GM23248 (cell line): ENCODE measurements around the gene UBE2H. TPM values are rescaled to one million over a fixed set of nuclear protein-coding genes. Genes with fewer than 3 reads are reported as not detected.

ENCODE experiments used
- DNase-seq: peaks from one replicate; pipeline ENCODE4 v3.0.0-alpha.2; 2015
- H2AFZ ChIP-seq: fragments of 200-600 bp; sonication (generic); 2 replicates; pipeline ENCODE4 v1.6.1; 2016; ENCODE audit warnings: antibody characterized with exemption
- H3F3A ChIP-seq: fragments of 200-600 bp; sonication (generic); 2 replicates; pipeline ENCODE4 v1.6.1; 2016; ENCODE audit warnings: mild to moderate bottlenecking, antibody characterized with exemption, mixed run types; ENCODE audit not compliant: insufficient read depth
- H3K27ac ChIP-seq: fragments of 200-600 bp; sonication (generic); 2 replicates; pipeline ENCODE4 v1.5.1; 2016; ENCODE audit warnings: mild to moderate bottlenecking
- H3K27me3 ChIP-seq: fragments of 200-600 bp; sonication (generic); replicated peaks from 2 replicates; pipeline ENCODE4 v1.6.1; 2016; ENCODE audit warnings: mild to moderate bottlenecking; ENCODE audit not compliant: insufficient read depth
- H3K36me3 ChIP-seq: fragments of 200-600 bp; sonication (generic); 2 replicates; pipeline ENCODE4 v1.6.1; 2016; ENCODE audit warnings: low read depth, mild to moderate bottlenecking
- H3K4me1 ChIP-seq: fragments of 200-600 bp; sonication (generic); 2 replicates; pipeline ENCODE4 v1.6.1; 2016; ENCODE audit warnings: mild to moderate bottlenecking; ENCODE audit not compliant: insufficient read depth
- H3K4me2 ChIP-seq: fragments of 200-600 bp; sonication (generic); one replicate; pipeline ENCODE4 v1.6.1; 2016; ENCODE audit warnings: mild to moderate bottlenecking; ENCODE audit not compliant: unreplicated experiment
- H3K4me3 ChIP-seq: fragments of 200-600 bp; sonication (generic); 2 replicates; pipeline ENCODE4 v1.5.1; 2016; ENCODE audit warnings: mild to moderate bottlenecking
- H3K79me2 ChIP-seq: fragments of 200-600 bp; sonication (generic); 2 replicates; pipeline ENCODE4 v1.6.1; 2016; ENCODE audit warnings: mild to moderate bottlenecking; ENCODE audit not compliant: insufficient read depth
- H3K9ac ChIP-seq: fragments of 200-600 bp; sonication (generic); 2 replicates; pipeline ENCODE4 v1.6.1; 2016; ENCODE audit warnings: mild to moderate bottlenecking
- H3K9me2 ChIP-seq: fragments of 200-600 bp; sonication (generic); 2 replicates; pipeline ENCODE4 v1.6.1; 2016; ENCODE audit warnings: mixed run types, mild to moderate bottlenecking, moderate library complexity; ENCODE audit not compliant: insufficient read depth
- H3K9me3 ChIP-seq: fragments of 200-600 bp; sonication (generic); one replicate; pipeline ENCODE4 v1.6.1; 2017; ENCODE audit warnings: low read depth
- H4K20me1 ChIP-seq: fragments of 200-600 bp; sonication (generic); 2 replicates; pipeline ENCODE4 v1.6.0; 2016; ENCODE audit not compliant: insufficient read depth
- EZH2 ChIP-seq: fragments of 200-600 bp; sonication (generic); IDR thresholded peaks from 2 replicates; pipeline ENCODE4 v1.6.1; 2018; ENCODE audit warnings: antibody characterized with exemption, mild to moderate bottlenecking; ENCODE audit not compliant: insufficient read depth, poor library complexity, severe bottlenecking
- EZH2phosphoT487 ChIP-seq: fragments of 200-600 bp; sonication (generic); IDR thresholded peaks from 2 replicates; pipeline ENCODE4 v1.6.1; 2018; ENCODE audit warnings: antibody characterized with exemption, moderate library complexity, mild to moderate bottlenecking, low read depth; ENCODE audit not compliant: insufficient read depth
- WGBS, 2 experiments: methylation state at CpG; one replicate each; pipeline ENCODE4 v1.1.6; 2015 to 2017; ENCODE audit warnings: low lambda C conversion rate in 2 of 2, low coverage in 1 of 2; ENCODE audit errors: missing lambda C conversion rate in 2 of 2; 5-methylcytosine and 5-hydroxymethylcytosine counted together
- in situ Hi-C: fragments of 300-500 bp; cut with MboI; formaldehyde crosslinking; loops from 2 replicates; pipeline ENCODE4 v1.15.0; 2020
- polyA plus RNA-seq: library from polyadenylated mRNA; unstranded; fragments of >200 nt; fragmentation: Nextera tagmentation; extraction: Ambion mirVana; gene quantifications from 2 replicates; pipeline ENCODE4 v1.2.1, GENCODE V29; 2016
- total RNA-seq: library from RNA; depleted of rRNA; stranded (reverse); fragments of >200 nt; shearing (Covaris generic); gene quantifications from 2 replicates; pipeline ENCODE4 v1.2.3, GENCODE V29; 2014

The UBE2H gene
- total and polyA plus RNA-seq, 2 experiments from 2014 or later, result 40.7 to 44.4 TPM

- WGBS, 2 experiments, result 86 to 92% methylated on average over 3 of the region's 3 CpGs
- Histone ChIP-seq H3K79me2 (no peaks in the 10 kb centered on the region), H3K9me3 (no peaks in the 10 kb centered on the region), H4K20me1 (no peaks in the 10 kb centered on the region), H3K4me2 (no peak overlapping the region), H3K4me1 (no peaks in the 10 kb centered on the region), H2AFZ (no peak overlapping the region), H3K27ac (no peak overlapping the region), H3F3A (no peaks in the 10 kb centered on the region), H3K36me3 (no peaks in the 10 kb centered on the region), H3K4me3 (no peak overlapping the region), H3K27me3 (no peaks in the 10 kb centered on the region), H3K9ac (no peak overlapping the region), H3K9me2 (no peaks in the 10 kb centered on the region)
- DNase-seq, result no peak
- no peak for TF ChIP-seq EZH2phosphoT487
- TF ChIP-seq EZH2, result no peak
- in situ Hi-C loops, result loop anchor here (10.0 to 25.0 kb wide), 2 partner anchors 132 to 454 kb away; no protein-coding TSS in a partner anchor
These were observed 136.0 kb downstream of the UBE2H start for GRCh38 chr7:129816742-129817141.

GRCh38 chr7:129807863-129808262 is 144.9 kb downstream of the UBE2H start:
- Histone ChIP-seq H3K9me3 (no peaks in the 10 kb centered on the region), H3K9ac (no peak overlapping the region)
- in situ Hi-C loops, result loop anchor here (25.0 kb wide), 1 partner anchor 446 kb away; no protein-coding TSS in a partner anchor

GRCh38 chr7:129804890-129805719 is 147.7 kb downstream of the UBE2H start:
- in situ Hi-C loops, result loop anchor here (25.0 kb wide), 1 partner anchor 443 kb away; no protein-coding TSS in a partner anchor
- no peak overlapping the region for H3K9ac ChIP-seq
- H3K4me3 ChIP-seq, result no peak overlapping the region
- no peaks in the 10 kb centered on the region for H3K9me3 ChIP-seq
- H2AFZ ChIP-seq, result no peak overlapping the region
- H3K4me1 ChIP-seq, result no peaks in the 10 kb centered on the region
- no peak overlapping the region for H3K4me2 ChIP-seq
- no peaks in the 10 kb centered on the region for H3K36me3 ChIP-seq
- TF ChIP-seq EZH2 (no peak), EZH2phosphoT487 (no peak)
- WGBS, 2 experiments, result 68 to 84% methylated on average over 9 to 11 of the region's 11 CpGs
- H3F3A ChIP-seq, result no peaks in the 10 kb centered on the region
- no peaks in the 10 kb centered on the region for H3K79me2 ChIP-seq
- no peak for DNase-seq
- H4K20me1 ChIP-seq, result no peaks in the 10 kb centered on the region
- H3K27me3 ChIP-seq, result 0 out of 2 replicates have a peak, but pooled peaks cover 3% of the 10 kb centered on the region
- H3K27ac ChIP-seq, result no peak overlapping the region
- H3K9me2 ChIP-seq, result no peaks in the 10 kb centered on the region

More at GRCh38 chr7:129807863-129808262, 144.9 kb downstream of the UBE2H start:
- no peak for DNase-seq
- Histone ChIP-seq H4K20me1 (no peaks in the 10 kb centered on the region), H3K79me2 (no peaks in the 10 kb centered on the region), H3K9me2 (no peaks in the 10 kb centered on the region), H3K4me2 (no peak overlapping the region), H3K4me3 (no peak overlapping the region), H2AFZ (no peak overlapping the region), H3K27me3 (no peaks in the 10 kb centered on the region), H3K4me1 (no peaks in the 10 kb centered on the region), H3K27ac (no peak overlapping the region), H3K36me3 (no peaks in the 10 kb centered on the region), H3F3A (no peaks in the 10 kb centered on the region)
- 95 to 100% methylated on average over 3 of the region's 3 CpGs for WGBS, 2 experiments
- no peak for TF ChIP-seq EZH2
- TF ChIP-seq EZH2phosphoT487, result no peak

DNA sequence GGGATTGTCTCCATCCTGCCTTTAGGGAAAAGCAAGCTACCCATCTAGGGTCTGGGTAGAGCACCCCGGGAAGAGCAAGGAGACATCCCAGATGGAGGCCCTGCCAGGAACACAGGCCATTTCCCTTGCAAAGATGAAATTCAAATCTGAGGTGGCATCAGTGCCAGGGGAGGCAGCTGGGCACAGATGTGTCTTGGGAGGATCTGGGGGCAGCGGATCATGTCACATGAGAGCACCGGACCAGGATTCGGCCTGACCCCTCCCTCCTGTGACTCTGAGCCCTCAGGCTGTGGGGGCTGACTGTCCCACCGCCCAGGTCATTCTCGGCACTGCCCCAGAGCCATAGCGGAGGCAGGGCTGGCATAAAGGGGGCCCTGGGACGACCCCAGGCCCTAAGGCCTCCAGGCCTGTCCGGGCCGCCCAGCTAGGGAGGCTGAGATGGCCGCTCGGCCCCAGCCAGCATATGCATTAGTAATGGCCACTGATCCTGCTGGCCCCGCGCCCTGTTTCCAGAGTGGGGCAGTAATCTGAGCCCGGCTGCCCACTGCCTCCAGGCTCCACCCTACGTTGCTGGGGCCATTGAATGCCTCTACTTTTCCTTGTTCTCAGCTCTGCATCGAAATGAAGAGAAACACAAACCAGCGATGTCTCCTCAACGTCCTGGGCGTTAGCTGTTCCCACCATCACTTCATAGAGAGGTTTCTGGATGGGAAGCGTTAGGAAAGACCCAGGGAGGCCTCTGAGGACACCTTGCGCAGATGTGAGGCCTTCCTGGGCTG is 148.5 kb downstream of the UBE2H start:
- Histone ChIP-seq H3K27me3 (0 out of 2 replicates have a peak, but pooled peaks cover 3% of the 10 kb centered on the region), H3K4me3 (no peak overlapping the region), H3K4me2 (no peak overlapping the region), H3K9ac (no peak overlapping the region), H3K36me3 (no peaks in the 10 kb centered on the region), H3K27ac (no peak overlapping the region), H4K20me1 (no peaks in the 10 kb centered on the region), H3K9me3 (no peaks in the 10 kb centered on the region), H2AFZ (no peak overlapping the region), H3K79me2 (no peaks in the 10 kb centered on the region), H3F3A (no peaks in the 10 kb centered on the region), H3K4me1 (no peaks in the 10 kb centered on the region), H3K9me2 (no peaks in the 10 kb centered on the region)
- TF ChIP-seq EZH2phosphoT487 (no peak), EZH2 (no peak)
- DNase-seq, result no peak
- 87 to 90% methylated on average over 20 of the region's 22 CpGs for whole genome bisulfite sequencing, 2 experiments
- in situ Hi-C loops, result loop anchor here (25.0 kb wide), 1 partner anchor 442 kb away; no protein-coding TSS in a partner anchor
